HG02623 (cell line): ENCODE data around the gene FAR1.
"Not testable (repeated sequence)": the region's sequence is repeated elsewhere in the genome, so short reads cannot be mapped to it uniquely, and the experiment has no call there.

ENCODE experiments used
- ATAC-seq: cut with Tn5 transposase; IDR thresholded peaks from one replicate; pipeline ENCODE4 v1.9.1; 2021; ENCODE audit warnings: moderate library complexity; ENCODE audit not compliant: unreplicated experiment

FAR1 gene

DNA sequence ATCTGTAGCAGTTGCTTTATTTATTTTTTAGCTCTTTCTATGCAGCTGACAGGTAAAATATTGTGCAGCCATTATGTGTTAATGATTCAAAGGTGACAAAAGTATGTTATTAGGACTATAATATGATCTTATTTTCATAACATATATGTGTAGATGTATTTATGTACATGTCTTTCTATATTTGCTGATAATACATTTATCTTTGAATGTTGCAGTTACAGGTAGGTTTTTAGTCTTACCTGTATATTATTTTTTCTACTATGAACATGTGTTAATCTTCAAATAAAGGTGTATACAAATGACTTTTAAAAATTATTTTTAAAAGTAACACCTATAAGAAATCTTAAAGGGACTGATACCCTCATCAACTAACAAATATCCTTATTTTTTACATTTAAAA lies 33.6 kb downstream of the FAR1 start:
- ATAC-seq = no peak

DNA sequence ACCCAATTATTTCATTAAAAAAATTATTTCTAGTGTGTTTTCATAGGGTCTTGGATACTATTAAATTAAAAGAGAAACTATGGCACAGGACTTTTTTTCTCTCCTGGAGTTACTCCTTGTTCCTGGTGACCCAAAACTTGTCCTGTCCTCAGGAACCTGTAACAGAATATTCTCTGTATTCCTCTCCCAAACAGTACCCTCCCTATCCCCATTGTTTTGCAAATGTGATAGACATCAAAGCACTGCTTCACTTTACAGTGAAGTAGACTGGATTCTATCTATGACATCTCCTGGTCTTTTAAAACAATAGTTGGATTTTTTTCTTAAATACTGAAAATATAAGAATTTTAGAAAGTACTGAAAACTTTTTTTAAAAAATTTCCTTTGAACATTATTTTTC lies 37.2 kb downstream of the FAR1 start:
- ATAC-seq = no peak

- no peak for ATAC-seq
These were observed 45.5 kb downstream of the FAR1 start for GRCh38 chr11:13713982-13714381.

GRCh38 chr11:13717331-13717730 lies 48.9 kb downstream of the FAR1 start:
- ATAC-seq = no peak

DNA sequence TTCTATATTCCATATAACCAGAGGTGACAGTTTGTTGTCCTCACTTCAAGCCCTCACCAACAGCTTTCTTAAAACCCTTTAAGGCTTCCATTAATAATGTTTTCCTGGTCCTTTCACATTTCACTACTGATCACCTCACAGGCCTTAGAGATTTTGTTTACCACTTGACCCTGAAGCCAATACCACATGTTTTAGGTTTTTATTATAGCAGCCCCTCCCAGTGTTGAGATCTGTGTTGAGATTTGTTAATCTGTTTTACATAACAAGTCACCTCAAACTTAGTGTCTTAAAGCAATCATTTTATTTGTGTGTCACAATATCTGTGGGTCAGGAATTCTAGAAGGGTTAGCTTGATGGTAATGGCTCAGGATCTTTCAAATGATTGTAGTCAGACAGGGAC lies 49.9 kb downstream of the FAR1 start:
- ATAC-seq = no peak

GRCh38 chr11:13720940-13721339 lies 52.5 kb downstream of the FAR1 start:
- ATAC-seq = no peak

DNA sequence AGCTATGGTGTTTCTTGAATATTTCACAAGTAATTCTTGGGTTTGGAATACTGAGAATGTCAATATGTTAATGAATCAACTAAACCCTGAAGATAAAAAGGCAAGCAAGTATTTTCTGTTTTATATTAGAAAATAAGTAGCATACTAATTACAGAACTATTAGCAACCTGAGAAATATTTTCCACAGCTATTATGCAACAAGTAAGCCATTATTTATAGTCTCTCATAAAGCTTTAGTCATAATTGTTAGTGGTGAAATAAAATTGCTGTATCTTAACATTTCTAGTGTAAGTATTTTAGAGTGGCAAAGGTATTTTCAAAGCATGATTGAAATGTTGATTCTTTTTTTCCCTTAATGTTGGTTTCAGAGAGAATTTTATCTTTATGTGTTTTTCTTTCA lies 53.3 kb downstream of the FAR1 start:
- ATAC-seq = no peak

DNA sequence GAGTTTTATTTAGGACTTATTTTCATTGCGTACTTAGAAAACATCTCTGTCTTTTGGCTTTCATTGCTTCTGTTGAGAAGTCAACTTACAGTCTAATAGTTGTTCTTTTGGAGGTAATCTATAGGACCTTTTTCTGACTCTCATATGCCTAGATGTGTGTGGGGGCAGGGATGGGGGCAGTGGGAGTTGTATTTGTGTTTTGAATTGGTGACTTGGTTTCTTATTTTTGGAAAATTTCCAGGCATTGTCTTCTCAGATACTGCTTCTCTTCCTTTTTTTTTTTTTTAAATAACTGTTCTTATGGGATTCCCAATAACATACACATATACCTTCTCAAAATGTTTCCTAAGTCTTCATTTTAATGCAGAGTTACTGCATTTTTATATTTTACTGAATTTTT lies 58.0 kb downstream of the FAR1 start:
- ATAC-seq = no peak

DNA sequence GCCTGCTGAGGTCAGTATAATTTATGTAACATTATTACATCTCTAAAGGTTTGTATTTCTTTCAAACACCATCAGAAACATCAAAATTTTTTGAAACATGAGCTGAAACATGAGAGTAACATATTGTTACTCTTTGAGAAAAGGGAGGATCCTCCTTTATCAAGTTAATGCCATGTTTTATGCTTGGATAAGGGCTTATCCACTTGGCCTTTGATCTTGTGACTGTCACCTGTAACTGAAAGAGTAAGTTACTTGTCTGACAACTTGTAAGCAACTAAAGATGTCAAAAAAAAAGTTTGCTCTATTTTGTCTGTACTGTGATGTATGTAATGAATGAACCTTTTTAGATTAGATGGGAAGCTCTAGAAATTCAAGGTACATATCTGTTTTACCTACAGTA lies 59.6 kb downstream of the FAR1 start:
- ATAC-seq = no peak

DNA sequence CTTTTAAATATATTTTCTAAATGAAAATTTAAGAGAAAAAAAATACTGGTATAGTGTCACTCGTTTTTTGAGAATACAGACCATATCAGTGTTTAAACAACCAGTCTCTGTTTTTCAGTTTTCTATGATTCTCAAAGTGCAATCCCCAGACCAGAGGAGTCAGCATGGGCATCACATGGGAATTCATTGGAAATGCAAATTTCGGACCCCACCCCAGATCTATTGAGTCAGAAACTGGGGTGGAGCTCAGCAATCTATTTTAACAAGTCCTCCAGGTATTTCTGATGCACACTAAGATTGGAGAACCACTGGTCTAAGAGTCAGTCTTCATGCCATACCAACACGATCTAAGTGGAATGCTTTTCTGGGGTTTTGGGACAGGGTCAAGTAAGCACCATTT lies 66.1 kb downstream of the FAR1 start:
- ATAC-seq = no peak

DNA sequence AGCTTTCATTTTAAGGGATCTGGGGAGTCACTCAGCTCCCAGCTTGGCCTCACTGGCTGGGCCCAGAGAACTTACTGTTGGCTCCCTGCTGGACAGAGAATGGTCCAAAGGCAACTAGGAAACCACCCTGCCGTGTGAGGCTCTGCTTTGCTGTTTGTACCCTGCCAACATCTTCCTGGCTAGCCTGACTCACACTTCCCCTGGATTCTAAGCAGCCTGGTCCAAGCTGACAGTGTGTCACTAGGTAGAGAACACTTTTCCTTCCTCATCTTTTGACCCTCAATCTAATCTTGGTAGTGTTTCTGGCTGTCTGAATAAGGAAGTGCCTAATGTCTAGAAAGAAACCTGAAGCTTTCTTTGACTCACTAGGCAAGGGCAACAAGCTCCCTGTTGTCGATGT lies 76.7 kb downstream of the FAR1 start:
- ATAC-seq = no peak

DNA sequence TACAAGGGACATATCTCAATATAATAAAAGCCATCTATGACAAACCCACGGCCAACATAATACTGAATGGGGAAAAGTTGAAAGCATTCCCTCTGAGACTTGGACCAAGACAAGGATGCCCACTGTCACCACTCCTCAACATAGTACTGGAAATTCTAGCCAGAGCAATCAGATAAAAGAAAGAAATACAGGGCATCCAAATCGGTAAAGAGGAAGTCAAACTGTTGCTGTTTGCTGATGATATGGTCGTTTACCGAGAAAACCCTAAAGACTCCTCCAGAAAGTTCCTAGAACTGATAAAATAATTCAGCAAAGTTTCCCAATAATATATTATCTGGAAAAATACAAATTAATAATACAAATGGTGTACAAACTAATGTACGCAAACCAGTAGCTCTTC lies 84.8 kb downstream of the FAR1 start:
- not testable (repeated sequence) for ATAC-seq

DNA sequence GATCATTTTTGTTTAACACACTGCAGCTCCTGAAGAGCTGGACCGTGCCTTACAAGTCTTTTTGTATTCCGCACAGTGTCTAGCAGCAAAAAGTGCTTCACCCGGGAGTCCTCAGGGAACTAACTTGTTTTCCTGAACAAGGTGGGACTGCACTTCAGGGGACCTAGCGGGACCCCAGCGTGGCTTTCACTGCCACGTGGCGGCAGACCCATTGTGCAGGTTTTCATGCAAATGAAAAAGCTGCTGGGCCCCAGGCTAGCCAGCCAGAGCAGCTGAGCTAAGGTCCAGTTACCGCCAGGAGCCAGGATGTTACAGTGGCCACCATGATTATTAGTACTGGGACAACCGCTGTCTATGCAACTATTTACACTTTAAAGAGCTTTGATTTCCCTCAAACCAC lies 90.6 kb downstream of the FAR1 start:
- no peak for ATAC-seq

GRCh38 chr11:13760115-13760514 lies 91.6 kb downstream of the FAR1 start:
- no peak for ATAC-seq

DNA sequence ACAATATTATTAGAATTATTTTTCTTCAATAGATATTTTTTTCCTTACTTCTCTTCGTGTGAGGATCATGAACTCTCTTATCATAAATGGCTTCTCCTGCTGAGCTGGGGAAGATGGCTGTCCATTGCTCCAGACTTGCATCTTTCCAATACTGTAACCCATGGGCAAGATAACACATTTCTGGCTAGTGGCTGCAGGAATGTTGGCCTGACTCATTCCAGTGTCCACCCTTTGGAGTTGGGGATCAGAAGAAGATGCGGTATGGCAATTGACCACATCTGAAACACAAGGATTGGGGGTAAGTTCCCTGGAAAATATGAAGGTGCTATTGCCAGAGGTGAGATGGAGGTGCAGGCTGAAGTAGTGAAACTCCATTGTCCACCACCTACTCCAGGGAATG lies 92.8 kb downstream of the FAR1 start:
- ATAC-seq = no peak

DNA sequence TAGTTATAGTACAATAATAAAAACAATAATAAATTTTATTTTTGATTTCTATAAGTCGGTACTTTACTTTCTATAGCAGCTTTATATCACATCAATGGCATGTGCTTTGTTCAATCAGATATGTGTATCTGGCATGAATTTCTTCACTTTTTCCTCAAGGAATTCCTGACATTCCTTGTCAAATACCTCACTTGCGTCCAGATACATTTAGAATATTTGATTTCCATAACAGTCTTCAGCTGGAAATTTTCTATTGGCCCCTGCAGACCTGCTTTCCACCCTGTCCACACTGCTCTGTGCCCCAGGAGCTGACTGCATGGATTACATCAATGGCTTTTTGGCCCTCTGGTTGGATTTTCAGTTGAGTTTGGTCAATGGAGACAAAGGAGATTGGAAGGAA lies 93.2 kb downstream of the FAR1 start:
- no peak for ATAC-seq

DNA sequence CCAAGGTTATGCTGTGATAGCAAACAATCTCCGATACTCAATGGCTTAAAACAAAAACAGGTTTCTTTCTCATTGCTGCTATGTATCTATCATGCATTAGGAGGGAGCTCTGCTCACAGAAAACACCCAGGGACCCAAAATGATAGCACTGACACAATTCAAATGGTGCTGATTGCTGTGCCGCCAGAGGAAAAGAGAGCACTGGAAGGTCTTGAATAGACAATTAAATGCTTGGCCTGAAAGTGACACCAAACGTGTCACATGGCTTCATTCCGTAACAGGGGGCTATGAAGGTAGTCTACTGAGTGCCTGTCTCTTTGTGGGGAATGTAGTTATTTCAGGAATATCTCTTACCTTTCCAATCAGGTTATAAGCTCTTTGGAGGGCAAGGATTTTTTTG lies 94.2 kb downstream of the FAR1 start:
- no peak for ATAC-seq

DNA sequence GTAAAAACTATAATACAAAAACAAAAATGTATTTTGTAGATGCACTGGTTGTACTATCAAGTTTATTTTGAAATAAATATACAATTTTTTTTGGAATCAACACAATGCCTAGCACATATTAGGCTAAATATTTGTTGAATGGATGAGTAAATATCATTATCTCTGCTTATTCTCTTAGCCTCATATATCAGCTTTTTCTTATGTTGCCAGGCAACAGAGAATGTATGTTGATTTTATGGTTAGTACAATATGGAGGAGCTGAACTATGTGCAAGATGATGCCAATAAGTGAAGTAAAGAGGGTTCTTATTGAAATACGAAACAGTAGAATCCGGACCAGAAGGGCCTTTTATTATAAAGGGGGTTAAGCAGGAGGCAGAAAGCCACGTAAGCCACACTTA lies 94.9 kb downstream of the FAR1 start:
- no peak for ATAC-seq

DNA sequence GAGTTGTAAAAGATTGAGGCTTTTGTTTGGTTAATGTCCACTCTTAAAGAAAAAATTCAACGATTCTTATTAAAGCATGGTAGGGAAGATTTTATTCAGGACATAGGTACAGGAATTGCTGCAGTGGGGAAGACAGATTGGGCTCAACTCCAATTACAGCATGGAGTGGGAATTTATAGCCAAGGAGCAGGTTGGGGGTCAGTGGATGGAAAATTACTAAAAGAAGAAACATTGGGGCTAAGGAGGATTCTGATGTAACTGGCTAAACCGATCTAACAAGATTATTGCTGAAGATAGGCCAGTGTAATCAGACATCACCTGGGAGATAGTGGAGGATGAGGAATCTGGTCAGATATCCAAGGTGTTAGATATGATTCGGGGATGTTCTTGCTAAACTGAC lies 97.4 kb downstream of the FAR1 start:
- ATAC-seq = no peak

DNA sequence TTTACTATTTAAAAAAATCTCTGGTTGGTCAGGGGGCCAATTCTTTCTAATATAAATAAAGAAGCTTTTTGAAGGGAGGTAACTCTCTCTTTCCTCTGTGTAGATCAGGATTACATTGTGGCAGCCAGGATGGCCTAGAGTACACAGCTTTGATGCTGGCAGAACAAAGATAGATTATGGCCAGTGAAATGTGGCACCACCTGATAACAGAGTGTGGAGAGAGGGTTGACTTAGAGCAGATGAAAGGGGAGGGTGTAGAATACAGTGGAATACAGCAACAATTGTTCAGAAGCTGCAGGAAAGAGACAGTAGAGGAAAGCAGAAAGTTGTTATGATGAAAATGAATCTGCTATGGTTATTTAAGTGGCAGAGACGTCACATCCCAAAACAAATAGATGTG lies 99.0 kb downstream of the FAR1 start:
- no peak for ATAC-seq

- ATAC-seq = no peak
These were observed 100.7 kb downstream of the FAR1 start for GRCh38 chr11:13769188-13769587.

DNA sequence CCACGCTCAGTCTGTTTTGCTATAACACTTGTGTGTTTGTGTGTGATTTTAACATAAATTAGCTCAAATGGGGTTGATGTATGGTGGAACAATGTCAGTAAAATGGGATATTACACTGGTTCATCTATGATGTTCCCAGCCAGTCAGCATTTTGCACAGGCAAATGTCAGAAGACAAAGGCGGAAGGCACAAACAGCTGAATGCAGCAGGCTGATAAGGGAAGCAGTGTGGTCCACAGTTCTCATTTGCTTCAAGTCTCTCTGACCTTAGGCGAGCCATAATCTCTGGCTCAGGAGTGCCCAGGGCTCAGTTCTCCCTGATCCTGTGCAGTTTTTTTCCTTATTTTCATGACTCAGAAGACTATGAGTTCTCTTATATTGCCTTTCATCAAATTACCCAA lies 102.7 kb downstream of the FAR1 start:
- no peak for ATAC-seq

DNA sequence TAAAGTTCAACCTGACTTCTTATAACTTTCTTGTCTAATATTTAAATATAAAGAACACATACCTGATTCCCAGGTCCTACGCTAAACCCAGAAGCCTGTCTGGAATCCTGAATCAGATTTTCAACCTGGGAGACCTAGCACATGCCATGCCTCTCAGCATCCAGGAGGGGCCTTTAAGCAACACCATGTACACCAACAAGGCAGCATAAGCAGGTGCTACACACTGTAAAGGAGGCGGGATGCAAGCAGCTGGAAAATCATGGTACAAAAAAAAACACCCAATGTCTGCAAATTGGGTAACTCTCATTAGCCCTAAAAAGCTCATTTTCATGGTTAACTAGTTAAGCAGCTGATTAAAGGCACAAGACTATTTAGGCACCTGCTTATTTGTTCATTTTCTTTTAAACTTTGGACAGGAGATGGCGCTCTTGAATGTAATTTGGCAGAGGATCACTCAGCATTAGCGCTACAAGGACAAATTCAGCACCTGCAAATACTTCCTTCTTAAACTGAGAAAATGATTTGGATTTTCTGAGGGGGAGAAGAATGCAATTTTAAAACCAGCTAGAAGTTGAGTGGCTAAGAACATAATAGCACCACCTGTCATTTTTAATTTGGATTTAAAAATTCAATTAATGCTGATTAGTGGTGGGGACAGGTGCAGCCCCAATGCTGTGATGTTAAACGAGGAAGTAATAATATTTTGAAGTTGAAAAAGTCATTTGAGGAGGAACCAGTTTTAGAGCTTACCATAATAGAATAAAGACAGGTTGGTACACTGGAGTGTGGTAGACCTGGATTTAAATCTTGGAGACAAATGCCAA lies 104.0 kb downstream of the FAR1 start:
- no peak for ATAC-seq
